Osteoblast (primary cell): Measurements from ENCODE around the gene MAP2K6. TPM values are rescaled to one million over a fixed set of nuclear protein-coding genes. Genes with fewer than 3 reads are reported as not detected.

Source experiments
- DNase-seq: peaks from one replicate; pipeline ENCODE4 v3.0.0; 2011; ENCODE audit warnings: low spot score, mixed read lengths; ENCODE audit not compliant: insufficient read length; ENCODE audit errors: missing footprints
- H2AFZ ChIP-seq: 2 replicates; pipeline ENCODE4 v1.6.0; 2011; ENCODE audit warnings: mild to moderate bottlenecking, low read length
- H3K27ac ChIP-seq: 2 replicates; pipeline ENCODE4 v1.5.1; 2011; ENCODE audit warnings: mild to moderate bottlenecking, low read depth, low read length, moderate library complexity
- H3K27me3 ChIP-seq: 2 replicates; pipeline ENCODE4 v1.6.0; 2012; ENCODE audit warnings: mild to moderate bottlenecking, control low read depth, inconsistent platforms, low read length, moderate library complexity; ENCODE audit not compliant: insufficient read depth
- H3K36me3 ChIP-seq: 2 replicates; pipeline ENCODE4 v1.5.1; 2011; ENCODE audit warnings: mild to moderate bottlenecking, low read length, control low read depth, moderate library complexity; ENCODE audit not compliant: insufficient read depth
- H3K4me1 ChIP-seq: 2 replicates; pipeline ENCODE4 v1.5.1; 2011; ENCODE audit warnings: mild to moderate bottlenecking, low read length, control low read depth, moderate library complexity; ENCODE audit not compliant: insufficient read depth
- H3K4me2 ChIP-seq: 2 replicates; pipeline ENCODE4 v1.6.0; 2011; ENCODE audit warnings: mild to moderate bottlenecking, low read length; ENCODE audit not compliant: insufficient read depth
- H3K4me3 ChIP-seq: fragments of 200-600 bp; sonication (generic); 3 replicates; pipeline ENCODE4 v1.5.1; 2012; ENCODE audit warnings: mild to moderate bottlenecking, low read length, inconsistent platforms; ENCODE audit not compliant: insufficient read depth
- H3K79me2 ChIP-seq: 2 replicates; pipeline ENCODE4 v1.6.0; 2012; ENCODE audit warnings: mild to moderate bottlenecking, low read length, control low read depth, inconsistent platforms; ENCODE audit not compliant: insufficient read depth
- H3K9me3 ChIP-seq: 2 replicates; pipeline ENCODE4 v1.5.1; 2011; ENCODE audit warnings: low read depth, low read length, control low read depth
- H4K20me1 ChIP-seq: 2 replicates; pipeline ENCODE4 v1.6.0; 2012; ENCODE audit warnings: mild to moderate bottlenecking, low read length, control low read depth; ENCODE audit not compliant: insufficient read depth
- CTCF ChIP-seq: IDR thresholded peaks from 2 replicates; pipeline ENCODE4 v1.5.1; 2011; ENCODE audit warnings: mild to moderate bottlenecking, low read depth, low read length, moderate library complexity; ENCODE audit errors: extremely low read depth
- total RNA-seq: library from RNA; depleted of rRNA; stranded (reverse); fragments of >200 nt; gene quantifications from 2 replicates; pipeline ENCODE4 v1.2.3, GENCODE V29; 2012

The MAP2K6 gene
- total RNA-seq, 1 donor: 2.5 TPM

DNA sequence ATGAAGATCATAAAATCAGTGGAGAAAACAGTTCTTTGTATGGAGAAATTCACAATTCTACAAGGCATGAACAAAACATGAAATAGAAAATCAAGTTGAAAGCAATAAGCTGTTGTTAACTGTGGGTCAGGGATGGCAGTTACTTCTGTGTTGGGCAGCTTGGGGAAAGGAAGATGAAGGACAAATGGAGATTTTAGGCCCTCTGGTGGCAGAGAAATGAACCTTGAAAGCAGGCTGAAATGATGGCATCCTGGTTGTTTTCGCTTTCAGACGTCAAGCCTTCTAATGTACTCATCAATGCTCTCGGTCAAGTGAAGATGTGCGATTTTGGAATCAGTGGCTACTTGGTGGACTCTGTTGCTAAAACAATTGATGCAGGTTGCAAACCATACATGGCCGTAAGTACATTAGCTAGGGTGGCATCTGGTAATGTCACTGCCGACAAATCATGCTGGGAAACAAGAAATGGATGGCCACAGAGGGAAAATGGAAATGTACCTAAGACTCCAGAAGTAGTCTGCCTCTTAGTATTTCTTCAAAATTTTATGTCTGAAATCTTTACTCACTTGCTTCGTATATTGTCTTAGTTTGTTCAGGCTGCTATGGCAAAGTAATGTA, 108.9 kb downstream of the MAP2K6 start:
- Histone ChIP-seq H3K27me3 (no peaks in the 10 kb centered on the region), H4K20me1 (no peaks in the 10 kb centered on the region), H3K79me2 (no peaks in the 10 kb centered on the region), H3K9me3 (no peaks in the 10 kb centered on the region), H3K27ac (no peak overlapping the region), H3K4me3 (peak overlapping the region; percentile 49), H3K36me3 (no peaks in the 10 kb centered on the region), H3K4me2 (peak overlapping the region; percentile 70), H3K4me1 (no peaks in the 10 kb centered on the region), H2AFZ (peak overlapping the region; percentile 66)
- TF ChIP-seq CTCF: peak; percentile 75
- DNase-seq: no peak

DNA sequence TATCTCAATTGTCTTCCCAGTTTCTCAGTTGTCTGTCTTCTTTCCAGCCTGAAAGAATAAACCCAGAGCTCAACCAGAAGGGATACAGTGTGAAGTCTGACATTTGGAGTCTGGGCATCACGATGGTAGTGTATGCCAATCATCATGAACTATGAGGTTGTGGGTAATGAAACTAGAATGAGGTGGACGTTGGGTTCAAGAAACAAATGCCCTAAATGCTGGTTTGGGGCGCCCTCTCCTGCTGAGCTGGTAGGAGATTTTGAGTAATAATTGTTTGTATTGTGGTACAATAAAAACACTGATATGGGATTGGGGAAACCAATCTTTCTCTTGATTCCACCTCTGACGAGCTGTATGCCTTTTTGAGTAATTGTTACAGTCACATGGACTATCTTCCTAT, 110.4 kb downstream of the MAP2K6 start:
- Histone ChIP-seq H3K9me3 (no peaks in the 10 kb centered on the region), H3K79me2 (no peaks in the 10 kb centered on the region), H4K20me1 (no peaks in the 10 kb centered on the region), H3K4me1 (no peaks in the 10 kb centered on the region), H3K4me2 (no peak overlapping the region), H3K27me3 (no peaks in the 10 kb centered on the region), H3K27ac (no peak overlapping the region), H3K36me3 (no peaks in the 10 kb centered on the region), H3K4me3 (no peak overlapping the region), H2AFZ (no peak overlapping the region)
- no peak for DNase-seq
- peak; percentile 15 for TF ChIP-seq CTCF

GRCh38 chr17:69525920-69526841, 111.7 kb downstream of the MAP2K6 start:
- H3K27ac ChIP-seq: no peak overlapping the region
- H3K4me2 ChIP-seq: no peak overlapping the region
- no peaks in the 10 kb centered on the region for H3K79me2 ChIP-seq
- peak; percentile 92 for TF ChIP-seq CTCF
- no peaks in the 10 kb centered on the region for H4K20me1 ChIP-seq
- no peaks in the 10 kb centered on the region for H3K27me3 ChIP-seq
- no peak overlapping the region for H3K4me3 ChIP-seq
- peak; percentile 64 for DNase-seq
- H3K9me3 ChIP-seq: no peaks in the 10 kb centered on the region
- no peak overlapping the region for H2AFZ ChIP-seq
- no peaks in the 10 kb centered on the region for H3K36me3 ChIP-seq
- no peaks in the 10 kb centered on the region for H3K4me1 ChIP-seq

- no peak for DNase-seq
- TF ChIP-seq CTCF: no peak
- no peaks in the 10 kb centered on the region for H3K9me3 ChIP-seq
Observed at GRCh38 chr17:69528035-69528434, 113.5 kb downstream of the MAP2K6 start.

More at GRCh38 chr17:69528035-69528434, 113.5 kb downstream of the MAP2K6 start:
- H2AFZ ChIP-seq: no peak overlapping the region
- no peaks in the 10 kb centered on the region for H3K27me3 ChIP-seq
- no peaks in the 10 kb centered on the region for H3K79me2 ChIP-seq
- H3K4me2 ChIP-seq: no peak overlapping the region
- H3K4me3 ChIP-seq: no peak overlapping the region
- no peaks in the 10 kb centered on the region for H3K4me1 ChIP-seq
- H3K36me3 ChIP-seq: no peaks in the 10 kb centered on the region
- H3K27ac ChIP-seq: no peak overlapping the region
- H4K20me1 ChIP-seq: no peaks in the 10 kb centered on the region
